ENCODE measurements around the gene BOD1L1.

DNA sequence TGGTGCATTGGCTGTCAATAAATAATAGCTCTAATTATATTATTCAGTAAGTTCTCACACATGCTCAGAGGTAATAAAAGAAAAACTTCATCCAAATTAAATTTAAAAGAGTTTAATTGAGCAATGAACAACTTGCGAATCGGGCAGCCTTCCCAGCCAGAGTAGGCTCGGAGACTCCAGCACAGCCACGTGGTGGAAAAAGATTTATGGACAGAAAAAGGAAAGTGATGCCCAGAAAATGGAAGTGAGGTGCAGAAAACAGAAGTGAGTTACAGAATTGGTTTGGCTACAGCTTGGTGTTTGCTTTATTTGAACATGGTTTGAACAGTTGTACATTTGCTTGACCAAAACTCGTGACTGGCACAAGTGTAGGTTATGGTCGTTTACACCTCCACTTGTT lies 13.6 kb upstream of the BOD1L1 start:
- no peak for TF ChIP-seq FOXM1 (IDR thresholded peaks at IDR 0.05; ENCODE audit: borderline replicate concordance)
- no peak for TF ChIP-seq FOXK2 (IDR thresholded peaks at IDR 0.05)
- no peak for TF ChIP-seq SUZ12 (IDR thresholded peaks at IDR 0.05)
- no peak for TF ChIP-seq NFRKB (IDR thresholded peaks at IDR 0.05)
- no peak for TF ChIP-seq ELF4 (IDR thresholded peaks at IDR 0.05)
- TF ChIP-seq TARDBP (IDR thresholded peaks at IDR 0.05): no peak
- TF ChIP-seq HDGF (IDR thresholded peaks at IDR 0.05; ENCODE audit: borderline replicate concordance): no peak
- TF ChIP-seq SP1 (IDR thresholded peaks at IDR 0.05): no peak

All from HEK293T (cell line).